Measurements from ENCODE around the gene NASP.

The NASP gene

DNA sequence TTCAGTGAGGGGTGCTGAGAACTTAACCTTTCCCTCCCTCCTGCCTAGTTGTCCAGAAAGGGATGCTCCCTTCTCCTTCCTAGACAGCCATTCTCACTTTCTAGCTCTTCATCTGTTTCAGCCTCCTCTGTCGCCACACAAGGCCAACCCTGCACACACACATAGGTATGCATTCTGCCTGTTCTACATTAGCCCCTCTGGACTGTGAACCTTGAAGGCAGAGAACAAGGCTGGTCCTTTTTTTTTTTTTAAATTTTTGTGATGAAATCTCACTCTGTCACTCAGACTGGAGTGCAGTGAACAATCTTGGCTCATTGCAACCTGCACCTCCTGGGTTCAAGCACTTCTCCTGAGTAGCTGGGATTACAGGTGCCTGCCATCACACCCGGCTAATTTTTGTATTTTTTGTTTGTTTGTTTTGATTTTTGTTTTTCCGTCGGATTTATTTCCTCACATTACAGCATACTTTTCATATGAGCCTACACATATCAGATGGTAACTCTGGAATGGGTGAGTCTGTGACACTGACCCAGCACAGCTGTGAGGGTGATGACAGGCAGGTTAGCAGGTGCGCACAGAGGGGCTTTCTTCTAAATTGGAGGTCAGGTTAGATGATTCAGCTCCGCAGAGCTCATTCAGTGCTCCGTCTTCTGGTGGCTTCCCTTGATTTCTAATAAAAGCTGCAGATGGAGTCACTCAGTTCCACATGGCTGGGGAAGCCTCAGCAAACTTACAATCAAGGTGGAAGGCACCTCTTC lies 38.1 kb upstream of the NASP start:
- Histone ChIP-seq H3K14ac (ENCODE audit: low read length in 2 of 2) (no peak overlapping the region), H2BK12ac (ENCODE audit: low read length in 2 of 2) (no peak overlapping the region), H3K4me1 (ENCODE audit: control insufficient read depth, insufficient read depth, low read depth, low read length) (peaks cover 2% of the 10 kb centered on the region), H3K23ac (ENCODE audit: low read length in 2 of 2) (no peak overlapping the region), H3K4me3 (ENCODE audit: insufficient read depth in 1 of 2, low read depth in 1 of 2, low read length in 2 of 2) (no peak overlapping the region), H3K9me3 (ENCODE audit: control insufficient read depth, low read length) (no peaks in the 10 kb centered on the region), H3K4ac (ENCODE audit: low read depth in 1 of 2, low read length in 2 of 2) (no peak overlapping the region), H3K36me3 (ENCODE audit: control insufficient read depth in 1 of 2, insufficient read depth in 2 of 2, low read depth in 1 of 2, low read length in 2 of 2) (no peaks in the 10 kb centered on the region), H3K9ac (ENCODE audit: low read length) (no peak overlapping the region), H2AK5ac (ENCODE audit: low read length, severe bottlenecking) (no peak overlapping the region), H3K27ac (ENCODE audit: low read length, poor library complexity, severe bottlenecking) (no peak overlapping the region), H3K4me2 (ENCODE audit: low read length, poor library complexity, severe bottlenecking) (no peak overlapping the region), H2BK15ac (ENCODE audit: low read depth, poor library complexity, severe bottlenecking) (no peak overlapping the region), H4K8ac (ENCODE audit: low read length) (no peak overlapping the region), H3K18ac (ENCODE audit: low read depth in 1 of 2, low read length in 2 of 2) (no peak overlapping the region), H4K91ac (ENCODE audit: low read length) (no peak overlapping the region), H2BK120ac (ENCODE audit: low read depth, low read length) (no peak overlapping the region), H2AFZ (ENCODE audit: low read depth, low read length) (no peak overlapping the region), H3K27me3 (ENCODE audit: control insufficient read depth in 1 of 2, insufficient read depth in 1 of 2, low read length in 2 of 2) (no peaks in the 10 kb centered on the region), H3K79me1 (replicated peaks; ENCODE audit: low read length, poor library complexity, severe bottlenecking) (no peaks in the 10 kb centered on the region), H2BK5ac (ENCODE audit: low read depth, low read length, poor library complexity, severe bottlenecking) (no peak overlapping the region)
- 94% methylated on average over 4 of the region's 7 CpGs for WGBS
- DNase-seq = no peak

DNA sequence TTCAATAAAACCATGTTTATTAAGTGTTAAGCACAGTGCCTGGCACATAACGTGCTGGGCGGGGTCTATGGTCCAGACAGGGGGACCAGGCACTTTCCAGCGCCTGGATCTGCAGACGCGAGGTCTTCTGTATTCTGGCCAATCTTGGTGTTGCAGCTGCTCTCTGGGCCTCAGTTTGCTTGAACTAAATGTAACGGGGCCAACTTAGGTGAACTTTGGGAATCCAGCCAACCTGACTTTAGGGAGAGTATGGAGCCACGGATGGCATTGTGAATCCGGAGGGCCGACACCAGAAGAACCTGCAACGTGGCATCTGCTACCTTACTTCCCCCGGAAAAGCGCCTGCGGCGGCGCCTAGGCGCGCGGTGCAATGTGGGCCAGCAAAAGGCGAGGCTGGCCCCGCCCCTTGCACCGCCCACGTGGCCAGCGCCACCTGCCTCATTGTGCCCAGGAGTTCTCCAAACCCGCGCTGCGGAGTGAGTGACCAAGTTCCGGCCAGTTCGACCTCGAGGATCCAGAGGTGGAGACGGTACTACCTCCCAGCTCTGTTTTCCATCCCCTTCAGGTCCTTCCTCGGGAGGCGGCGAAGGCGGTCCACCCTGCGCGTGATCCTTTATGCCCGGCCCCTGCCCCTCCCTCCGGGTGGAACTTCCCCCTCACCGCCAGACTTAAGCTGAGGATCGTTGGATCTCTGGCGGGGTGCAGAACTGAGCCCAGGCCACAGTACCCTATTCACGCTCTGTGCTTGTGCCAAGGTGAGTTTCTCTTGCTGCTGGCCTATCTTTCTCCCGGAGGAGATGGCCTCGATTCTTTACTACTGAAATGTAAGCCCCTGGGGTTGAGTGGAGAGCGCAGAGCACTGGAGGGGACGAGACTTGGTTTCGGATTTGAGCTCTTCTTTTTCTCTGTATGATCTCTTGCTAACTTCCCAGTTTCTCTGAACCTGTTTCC lies 33.2 kb upstream of the NASP start, which contains the start of gene AKR1A1:
Gene AKR1A1 (plus strand): TSS at position 426 of the 951 bp plus-strand sequence. CDS start 10,969 bp downstream, outside the sequence.
- Histone ChIP-seq H3K9me3 (ENCODE audit: control insufficient read depth, low read length) (no peaks in the 10 kb centered on the region), H3K27me3 (ENCODE audit: control insufficient read depth in 1 of 2, insufficient read depth in 1 of 2, low read length in 2 of 2) (no peaks in the 10 kb centered on the region), H2BK12ac (ENCODE audit: low read length in 2 of 2) (peak within 1 kb of the TSS in 1 of 2 experiments; percentile 56), H3K79me1 (replicated peaks; ENCODE audit: low read length, poor library complexity, severe bottlenecking) (peaks cover 4% of the 10 kb centered on the region), H3K14ac (ENCODE audit: low read length in 2 of 2) (peak within 1 kb of the TSS in 1 of 2 experiments; percentile 61), H3K23ac (ENCODE audit: low read length in 2 of 2) (peak within 1 kb of the TSS in 1 of 2 experiments; percentile 14), H3K4me2 (ENCODE audit: low read length, poor library complexity, severe bottlenecking) (peak within 1 kb of the TSS; percentile 74), H4K91ac (ENCODE audit: low read length) (peak within 1 kb of the TSS; percentile 97), H3K27ac (ENCODE audit: low read length, poor library complexity, severe bottlenecking) (peak within 1 kb of the TSS; percentile 92), H2AFZ (ENCODE audit: low read depth, low read length) (peak within 1 kb of the TSS; percentile 75), H3K4me1 (ENCODE audit: control insufficient read depth, insufficient read depth, low read depth, low read length) (peaks cover 8% of the 10 kb centered on the region), H3K36me3 (ENCODE audit: control insufficient read depth in 1 of 2, insufficient read depth in 2 of 2, low read depth in 1 of 2, low read length in 2 of 2) (peaks cover 7 to 11% of the 10 kb centered on the region in 2 experiments), H3K9ac (ENCODE audit: low read length) (peak within 1 kb of the TSS; percentile 91), H2BK15ac (ENCODE audit: low read depth, poor library complexity, severe bottlenecking) (peak within 1 kb of the TSS; percentile 44), H3K4me3 (ENCODE audit: insufficient read depth in 1 of 2, low read depth in 1 of 2, low read length in 2 of 2) (peak within 1 kb of the TSS; percentile 71 to 95), H2BK5ac (ENCODE audit: low read depth, low read length, poor library complexity, severe bottlenecking) (peak within 1 kb of the TSS; percentile 71), H3K4ac (ENCODE audit: low read depth in 1 of 2, low read length in 2 of 2) (peak within 1 kb of the TSS; percentile 93 to 95), H2BK120ac (ENCODE audit: low read depth, low read length) (peak within 1 kb of the TSS; percentile 82), H4K8ac (ENCODE audit: low read length) (peak within 1 kb of the TSS; percentile 95), H2AK5ac (ENCODE audit: low read length, severe bottlenecking) (peak within 1 kb of the TSS; percentile 58), H3K18ac (ENCODE audit: low read depth in 1 of 2, low read length in 2 of 2) (peak within 1 kb of the TSS; percentile 92 to 98)
- DNase-seq = peak; percentile 83
- 9% methylated on average over 44 of the region's 47 CpGs for WGBS

GRCh38 chr1:45551684-45552083 lies 32.2 kb upstream of the NASP start:
- H3K4ac ChIP-seq (ENCODE audit: low read depth in 1 of 2, low read length in 2 of 2) = no peak overlapping the region
- H2BK12ac ChIP-seq (ENCODE audit: low read length in 2 of 2) = no peak overlapping the region
- peaks cover 4% of the 10 kb centered on the region for H3K79me1 ChIP-seq (replicated peaks; ENCODE audit: low read length, poor library complexity, severe bottlenecking)
- H2BK5ac ChIP-seq (ENCODE audit: low read depth, low read length, poor library complexity, severe bottlenecking) = no peak overlapping the region
- no peak overlapping the region for H4K91ac ChIP-seq (ENCODE audit: low read length)
- H3K4me2 ChIP-seq (ENCODE audit: low read length, poor library complexity, severe bottlenecking) = peak overlapping the region; percentile 74
- H3K4me1 ChIP-seq (ENCODE audit: control insufficient read depth, insufficient read depth, low read depth, low read length) = peaks cover 8% of the 10 kb centered on the region
- H2AFZ ChIP-seq (ENCODE audit: low read depth, low read length) = no peak overlapping the region
- peak overlapping the region; percentile 91 for H3K9ac ChIP-seq (ENCODE audit: low read length)
- no peak overlapping the region for H4K8ac ChIP-seq (ENCODE audit: low read length)
- peaks cover 7 to 16% of the 10 kb centered on the region in 2 experiments for H3K36me3 ChIP-seq (ENCODE audit: control insufficient read depth in 1 of 2, insufficient read depth in 2 of 2, low read depth in 1 of 2, low read length in 2 of 2)
- H2AK5ac ChIP-seq (ENCODE audit: low read length, severe bottlenecking) = no peak overlapping the region
- no peak overlapping the region for H3K23ac ChIP-seq (ENCODE audit: low read length in 2 of 2)
- H3K4me3 ChIP-seq (ENCODE audit: insufficient read depth in 1 of 2, low read depth in 1 of 2, low read length in 2 of 2) = peak overlapping the region in 1 of 2 experiments; percentile 95
- H3K18ac ChIP-seq (ENCODE audit: low read depth in 1 of 2, low read length in 2 of 2) = peak overlapping the region in 1 of 2 experiments; percentile 46
- 63% methylated on average over 3 of the region's 3 CpGs for WGBS
- DNase-seq = no peak
- H3K27ac ChIP-seq (ENCODE audit: low read length, poor library complexity, severe bottlenecking) = no peak overlapping the region
- no peaks in the 10 kb centered on the region for H3K9me3 ChIP-seq (ENCODE audit: control insufficient read depth, low read length)
- H2BK15ac ChIP-seq (ENCODE audit: low read depth, poor library complexity, severe bottlenecking) = no peak overlapping the region
- no peak overlapping the region for H2BK120ac ChIP-seq (ENCODE audit: low read depth, low read length)
- H3K27me3 ChIP-seq (ENCODE audit: control insufficient read depth in 1 of 2, insufficient read depth in 1 of 2, low read length in 2 of 2) = no peaks in the 10 kb centered on the region
- H3K14ac ChIP-seq (ENCODE audit: low read length in 2 of 2) = no peak overlapping the region
